Neuronal stem cell (in vitro differentiated cells): Measurements from ENCODE around the gene MYH7.
"Not testable (repeated sequence)": the region's sequence is repeated elsewhere in the genome, so short reads cannot be mapped to it uniquely, and the experiment has no call there.

Source experiments
- DNase-seq: peaks from one replicate; pipeline ENCODE4 v3.0.0-alpha.2; 2013; ENCODE audit warnings: low spot score
- H2AFZ ChIP-seq: one replicate; pipeline ENCODE4 v1.6.1; 2013; ENCODE audit warnings: mild to moderate bottlenecking, low read length, inconsistent platforms
- H2AK5ac ChIP-seq: 2 replicates; pipeline ENCODE4 v1.6.1; 2013; ENCODE audit warnings: low read depth, mild to moderate bottlenecking, inconsistent platforms, low read length, moderate library complexity, mixed read lengths
- H2BK120ac ChIP-seq: 2 replicates; pipeline ENCODE4 v1.6.1; 2013; ENCODE audit warnings: low read depth, mild to moderate bottlenecking, inconsistent platforms, low read length, moderate library complexity, mixed read lengths
- H2BK12ac ChIP-seq: one replicate; pipeline ENCODE4 v1.6.1; 2013; ENCODE audit warnings: low read length, inconsistent platforms
- H2BK15ac ChIP-seq: 2 replicates; pipeline ENCODE4 v1.6.1; 2013; ENCODE audit warnings: mild to moderate bottlenecking, low read length, inconsistent platforms, mixed read lengths
- H2BK5ac ChIP-seq: one replicate; pipeline ENCODE4 v1.6.1; 2013; ENCODE audit warnings: inconsistent platforms, mild to moderate bottlenecking, low read length, moderate library complexity
- H3K14ac ChIP-seq: one replicate; pipeline ENCODE4 v1.6.1; 2013; ENCODE audit warnings: low read length, inconsistent platforms
- H3K18ac ChIP-seq: 2 replicates; pipeline ENCODE4 v1.6.1; 2013; ENCODE audit warnings: low read length, inconsistent platforms
- H3K23ac ChIP-seq: 2 replicates; pipeline ENCODE4 v1.6.1; 2013; ENCODE audit warnings: low read depth, mild to moderate bottlenecking, mixed read lengths, low read length, inconsistent platforms; ENCODE audit not compliant: poor library complexity
- H3K27ac ChIP-seq: replicated peaks from 3 replicates; pipeline ENCODE4 v1.5.1; 2013; ENCODE audit warnings: low read length, inconsistent platforms
- H3K27me3 ChIP-seq, 3 experiments: 2 replicates each; pipeline ENCODE4 v1.6.1; 2013; ENCODE audit warnings: low read length in 3 of 3, mild to moderate bottlenecking in 2 of 3, inconsistent platforms in 1 of 3, low read depth in 1 of 3, mixed read lengths in 1 of 3, moderate library complexity in 1 of 3; ENCODE audit not compliant: control insufficient read depth in 3 of 3, insufficient read depth in 3 of 3
- H3K36me3 ChIP-seq, 2 donors: replicated peaks in 1 of 2; 2 replicates each; pipeline ENCODE4 v1.6.1; 2013; ENCODE audit warnings: low read length in 2 of 2; ENCODE audit not compliant: control insufficient read depth in 2 of 2, insufficient read depth in 2 of 2
- H3K4ac ChIP-seq: 2 replicates; pipeline ENCODE4 v1.6.1; 2013; ENCODE audit warnings: inconsistent platforms, mild to moderate bottlenecking, low read length, moderate library complexity
- H3K4me1 ChIP-seq, 2 donors: 1 replicate in 1 of 2; 2 replicates in 1 of 2; pipeline ENCODE4 v1.6.1; 2013; ENCODE audit warnings: low read length in 2 of 2, low read depth in 1 of 2; ENCODE audit not compliant: control insufficient read depth in 2 of 2, insufficient read depth in 1 of 2
- H3K4me2 ChIP-seq: one replicate; pipeline ENCODE4 v1.6.1; 2013; ENCODE audit warnings: mild to moderate bottlenecking, low read length, inconsistent platforms; ENCODE audit not compliant: insufficient read depth, poor library complexity, severe bottlenecking
- H3K4me3 ChIP-seq, 2 donors: 2 replicates each; pipeline ENCODE4 v1.5.1; 2013; ENCODE audit warnings: low read length in 2 of 2, mild to moderate bottlenecking in 2 of 2, inconsistent platforms in 1 of 2, moderate library complexity in 1 of 2
- H3K79me1 ChIP-seq: one replicate; pipeline ENCODE4 v1.6.1; 2013; ENCODE audit warnings: low read depth, mild to moderate bottlenecking, inconsistent platforms, low read length, moderate library complexity
- H3K9ac ChIP-seq: one replicate; pipeline ENCODE4 v1.6.1; 2013; ENCODE audit warnings: mild to moderate bottlenecking, low read depth, low read length, inconsistent platforms; ENCODE audit not compliant: poor library complexity
- H3K9me3 ChIP-seq, 2 donors: replicated peaks in 1 of 2; 2 replicates each; pipeline versions ENCODE3 to v1.6.1; 2013; ENCODE audit warnings: low read length in 2 of 2, mild to moderate bottlenecking in 2 of 2, inconsistent platforms in 1 of 2, low read depth in 1 of 2, mixed read lengths in 1 of 2, moderate library complexity in 1 of 2; ENCODE audit not compliant: control insufficient read depth in 2 of 2, insufficient read depth in 1 of 2
- H4K8ac ChIP-seq: one replicate; pipeline ENCODE4 v1.6.1; 2013; ENCODE audit warnings: low read depth, mild to moderate bottlenecking, inconsistent platforms, low read length, moderate library complexity
- H4K91ac ChIP-seq: one replicate; pipeline ENCODE4 v1.6.1; 2013; ENCODE audit warnings: low read length, low read depth, mild to moderate bottlenecking, inconsistent platforms; ENCODE audit not compliant: poor library complexity
- WGBS, 2 donors: extraction: QIAGEN DNeasy Blood & Tissue Kit; methylation state at CpG; one replicate each; pipeline ENCODE4 v1.1.7; 2013; ENCODE audit warnings: missing lambda C conversion rate in 2 of 2, mixed read lengths in 1 of 2; ENCODE audit not compliant: insufficient read length in 2 of 2, insufficient replicate concordance in 1 of 2; ENCODE audit errors: extremely low coverage in 2 of 2; 5-methylcytosine and 5-hydroxymethylcytosine counted together

MYH7 gene

GRCh38 chr14:23425798-23426197, 9.7 kb downstream of the MYH7 start:
- not testable (repeated sequence) for H3K9ac ChIP-seq, H3K14ac ChIP-seq, H2AFZ ChIP-seq, H2BK15ac ChIP-seq, H3K18ac ChIP-seq, H2BK5ac ChIP-seq, H3K23ac ChIP-seq, H3K9me3 ChIP-seq, H2BK120ac ChIP-seq, H2BK12ac ChIP-seq, H3K27ac ChIP-seq, H4K91ac ChIP-seq, H3K4ac ChIP-seq, H4K8ac ChIP-seq, DNase-seq, H3K36me3 ChIP-seq, H3K4me2 ChIP-seq, H2AK5ac ChIP-seq, H3K4me3 ChIP-seq, H3K79me1 ChIP-seq
- WGBS, 2 donors, result no CpG with 5 or more reads among the region's 6 CpGs
- H3K27me3 ChIP-seq, result peaks cover 0 to 11% (median 0%) of the 10 kb centered on the region in 3 experiments
- peaks cover 9 to 10% of the 10 kb centered on the region in 2 donors for H3K4me1 ChIP-seq

- Histone ChIP-seq H3K4me1 (peaks cover 3 to 6% of the 10 kb centered on the region in 2 donors), H3K14ac (no peak overlapping the region), H2AFZ (no peak overlapping the region), H3K9ac (no peak overlapping the region), H3K36me3 (no peaks in the 10 kb centered on the region), H3K9me3 (peaks cover 0 to 2% of the 10 kb centered on the region in 2 donors), H2BK15ac (no peak overlapping the region), H4K8ac (no peak overlapping the region), H3K27ac (no peak overlapping the region), H2BK120ac (no peak overlapping the region), H3K79me1 (peaks cover 2% of the 10 kb centered on the region), H2AK5ac (no peak overlapping the region), H4K91ac (no peak overlapping the region), H3K4me3 (no peak overlapping the region), H3K4me2 (no peak overlapping the region), H3K18ac (no peak overlapping the region), H3K4ac (no peak overlapping the region), H2BK12ac (no peak overlapping the region), H3K27me3 (peaks cover 0 to 15% (median 0%) of the 10 kb centered on the region in 3 experiments), H2BK5ac (no peak overlapping the region), H3K23ac (no peak overlapping the region)
- no CpG with 5 or more reads among the region's 10 CpGs for WGBS, 2 donors
- DNase-seq, result no peak
Observed at GRCh38 chr14:23425169-23425568, 10.3 kb downstream of the MYH7 start.

- Histone ChIP-seq H3K23ac (no peak overlapping the region), H3K18ac (no peak overlapping the region), H3K4me2 (no peak overlapping the region), H2BK120ac (no peak overlapping the region), H3K4me1 (peaks cover 0 to 2% of the 10 kb centered on the region in 2 donors), H3K27ac (no peak overlapping the region), H2BK12ac (no peak overlapping the region), H3K9me3 (peaks cover 0 to 4% of the 10 kb centered on the region in 2 donors), H3K36me3 (no peaks in the 10 kb centered on the region), H2AFZ (no peak overlapping the region), H3K79me1 (no peaks in the 10 kb centered on the region), H3K4me3 (no peak overlapping the region), H2BK15ac (no peak overlapping the region), H3K9ac (no peak overlapping the region), H2BK5ac (no peak overlapping the region), H3K14ac (no peak overlapping the region), H2AK5ac (no peak overlapping the region), H4K8ac (no peak overlapping the region), H4K91ac (no peak overlapping the region), H3K4ac (no peak overlapping the region), H3K27me3 (peaks cover 0 to 21% (median 0%) of the 10 kb centered on the region in 3 experiments)
- DNase-seq, result no peak
- WGBS, 2 donors, result no CpG with 5 or more reads among the region's 6 CpGs
Observed at GRCh38 chr14:23423657-23424056, 11.8 kb downstream of the MYH7 start.

DNA sequence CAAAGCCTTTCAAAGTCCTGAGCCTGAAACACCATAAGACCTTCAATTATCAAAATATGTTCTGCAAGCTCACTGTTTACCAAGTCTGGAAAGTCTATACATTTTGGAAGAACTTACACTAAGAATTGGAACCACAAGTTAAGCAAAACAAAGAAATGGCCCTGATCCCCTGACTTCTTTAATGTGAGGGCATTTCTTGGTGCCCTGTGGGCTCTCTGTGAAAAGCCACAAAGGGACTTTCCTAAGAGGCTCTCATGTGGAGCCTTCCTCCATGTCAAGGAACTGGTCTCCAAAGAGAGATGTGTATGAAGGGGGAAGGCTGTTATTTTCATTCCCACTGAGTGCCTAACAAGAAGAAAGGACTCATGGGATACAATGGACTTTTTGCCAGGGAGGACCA, 13.9 kb downstream of the MYH7 start:
- Histone ChIP-seq H3K4me3 (no peak overlapping the region), H3K27me3 (peaks cover 0 to 21% (median 0%) of the 10 kb centered on the region in 3 experiments), H4K8ac (no peak overlapping the region), H3K4me2 (no peak overlapping the region), H2AK5ac (peak overlapping the region; percentile 85), H3K27ac (no peak overlapping the region), H3K23ac (no peak overlapping the region), H3K4ac (no peak overlapping the region), H3K79me1 (no peaks in the 10 kb centered on the region), H2BK15ac (no peak overlapping the region), H3K18ac (peak overlapping the region; percentile 3), H3K36me3 (no peaks in the 10 kb centered on the region), H3K4me1 (peaks cover 0 to 2% of the 10 kb centered on the region in 2 donors), H3K9me3 (peaks cover 0 to 4% of the 10 kb centered on the region in 2 donors), H4K91ac (no peak overlapping the region), H3K14ac (no peak overlapping the region), H2BK12ac (no peak overlapping the region), H3K9ac (no peak overlapping the region), H2BK120ac (no peak overlapping the region), H2AFZ (no peak overlapping the region), H2BK5ac (peak overlapping the region; percentile 78)
- DNase-seq, result no peak
